ENCODE measurements around the gene KMO. TPM values are rescaled to one million over a fixed set of nuclear protein-coding genes. Genes with fewer than 3 reads are reported as not detected.

The KMO gene
- total RNA-seq, 1 experiment from 2014 or later: 0.17 TPM

DNA sequence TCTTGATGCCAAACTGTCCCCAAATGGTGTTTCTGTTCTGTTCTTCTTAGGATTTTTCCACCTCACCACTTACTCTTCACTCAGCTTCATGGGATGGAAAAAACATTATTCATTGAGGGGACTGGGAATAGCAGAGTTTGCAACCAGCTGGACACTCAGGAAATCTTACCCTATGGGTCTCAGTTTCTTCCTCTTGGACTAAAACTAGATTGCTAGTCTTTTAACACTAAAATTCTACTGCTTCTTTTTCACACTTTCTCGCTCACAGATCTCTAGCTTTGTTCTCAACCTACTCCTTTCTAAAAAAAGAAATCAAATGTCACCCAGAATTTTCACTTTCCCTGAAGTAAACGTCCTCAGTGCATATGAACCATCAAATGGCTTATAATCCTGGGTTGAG is 4.8 kb downstream of the KMO start:
- DNase-seq (ENCODE audit: low read depth): no peak

DNA sequence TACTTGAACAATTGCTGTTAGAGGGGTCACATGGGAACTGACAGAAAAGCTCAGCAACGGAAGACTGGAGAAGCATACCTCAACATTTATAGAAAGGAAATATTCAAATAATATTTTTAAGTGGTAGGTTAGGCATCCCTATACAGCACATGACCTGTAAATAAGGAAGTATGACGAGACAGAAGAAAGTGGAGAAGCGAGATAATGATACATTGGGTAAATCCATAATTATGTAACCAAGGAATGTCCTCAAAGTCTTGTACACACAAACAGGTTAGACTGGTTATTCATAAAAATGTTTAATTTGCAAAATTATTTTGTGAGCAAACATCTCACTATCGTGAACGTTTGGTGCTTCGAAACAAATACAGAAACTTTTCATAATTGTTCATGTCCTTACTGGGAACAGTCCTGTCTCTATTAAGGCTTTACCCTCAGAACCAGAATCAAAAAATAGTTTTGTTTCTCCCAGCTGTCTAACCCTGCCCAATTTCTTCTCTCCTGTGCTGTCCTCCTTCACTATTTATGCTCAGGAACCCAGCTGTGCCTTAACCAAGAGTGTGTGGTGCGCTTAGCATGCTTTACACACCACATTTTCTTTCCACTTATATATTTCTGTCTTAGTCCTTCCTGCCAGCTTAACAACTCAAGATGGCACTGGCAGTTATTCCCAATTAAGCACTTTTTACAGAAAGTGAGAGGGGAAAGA is 10.2 kb downstream of the KMO start:
- DNase-seq (ENCODE audit: low read depth): no peak

GRCh38 chr1:241548008-241548407 is 15.8 kb downstream of the KMO start:
- no peak for DNase-seq (ENCODE audit: low read depth)

GRCh38 chr1:241550318-241550717 is 18.1 kb downstream of the KMO start:
- DNase-seq (ENCODE audit: low read depth): no peak

GRCh38 chr1:241551759-241552638 is 19.8 kb downstream of the KMO start:
- no peak for DNase-seq (ENCODE audit: low read depth)

- DNase-seq (ENCODE audit: low read depth): no peak
Observed at GRCh38 chr1:241553886-241554592, 21.9 kb downstream of the KMO start.

DNA sequence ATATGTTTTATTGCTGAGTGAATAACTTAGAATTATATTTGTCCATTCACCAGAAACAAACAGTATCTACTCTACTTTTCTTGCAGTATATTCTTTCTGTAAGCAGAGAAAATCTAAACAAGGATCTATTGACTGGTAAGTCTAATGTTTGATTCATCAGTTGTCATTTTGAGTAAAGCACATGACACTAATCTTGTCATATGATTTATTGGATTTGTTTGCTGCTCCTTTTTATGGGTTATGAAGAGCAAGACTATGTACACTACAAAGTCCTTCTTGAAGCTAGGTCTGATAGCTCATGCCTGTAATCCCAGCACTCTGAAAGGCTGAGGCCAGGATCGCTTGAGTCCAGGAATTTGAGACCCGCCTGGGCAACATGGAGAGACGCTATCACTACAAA is 23.3 kb downstream of the KMO start:
- no peak for DNase-seq (ENCODE audit: low read depth)

DNA sequence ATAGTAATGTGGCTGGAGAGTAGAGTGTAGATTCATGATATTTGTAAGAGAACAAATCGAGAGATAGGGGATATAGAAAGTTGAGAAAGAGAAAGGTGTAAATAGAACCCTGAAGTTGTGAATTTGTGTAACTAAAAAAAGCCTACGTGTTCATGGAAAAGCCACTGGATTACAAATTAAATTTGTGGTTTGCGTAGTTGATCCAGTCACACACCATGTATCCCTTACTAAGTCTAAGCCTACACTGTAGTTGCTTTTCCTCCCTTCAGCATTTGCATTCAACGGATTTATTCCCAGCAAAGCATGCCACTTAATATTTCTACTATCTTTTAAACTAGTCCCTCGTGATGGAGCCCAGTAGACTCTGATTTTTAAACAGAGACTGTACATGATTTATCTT is 24.9 kb downstream of the KMO start:
- no peak for DNase-seq (ENCODE audit: low read depth)

GRCh38 chr1:241557551-241558193 is 25.5 kb downstream of the KMO start:
- no peak for DNase-seq (ENCODE audit: low read depth)

DNA sequence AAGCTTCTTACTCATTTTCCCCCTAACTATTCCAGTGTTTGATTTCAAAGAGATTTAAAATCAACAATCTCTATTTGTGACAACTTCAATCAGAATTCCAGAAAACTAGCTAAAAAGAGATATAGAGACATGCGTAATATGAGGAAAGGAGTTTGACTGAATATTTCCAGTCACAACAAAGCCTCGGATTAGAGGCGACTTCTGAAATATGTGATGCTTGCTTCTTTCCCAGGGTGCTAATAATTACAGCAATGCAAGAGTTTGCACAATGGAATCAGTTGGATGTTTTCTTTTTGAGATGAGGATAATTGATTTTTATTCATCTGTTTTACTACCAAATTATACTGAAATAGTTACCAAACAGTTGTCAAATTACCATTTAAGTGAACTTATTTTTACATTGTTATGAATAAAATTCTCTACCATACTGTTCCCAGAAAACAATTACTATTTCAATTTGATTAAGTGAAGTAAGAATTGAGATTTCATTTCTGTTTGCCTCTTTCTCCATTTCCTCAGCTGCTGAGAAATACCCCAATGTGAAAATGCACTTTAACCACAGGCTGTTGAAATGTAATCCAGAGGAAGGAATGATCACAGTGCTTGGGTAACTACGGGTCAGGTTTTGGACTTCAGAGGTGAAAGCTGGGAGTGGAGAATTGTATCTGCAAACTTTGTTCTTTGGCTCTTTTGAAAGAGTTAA is 28.1 kb downstream of the KMO start:
- no peak for DNase-seq (ENCODE audit: low read depth)

DNA sequence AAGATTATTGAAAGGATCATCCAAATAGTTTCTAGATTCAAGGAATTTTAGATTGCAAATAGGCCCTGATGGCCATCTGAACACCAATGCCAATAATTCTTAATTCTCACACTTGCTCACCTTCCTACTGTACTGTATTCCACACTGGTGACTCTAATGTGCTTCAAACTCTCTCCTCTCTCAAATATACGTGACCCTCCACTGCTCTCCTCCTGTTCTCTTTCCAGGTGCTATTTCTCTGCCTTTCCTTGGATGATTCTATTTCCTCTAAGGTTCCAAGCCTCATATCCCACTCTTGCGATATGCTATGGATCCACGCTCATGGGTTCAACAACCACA is 28.6 kb downstream of the KMO start:
- DNase-seq (ENCODE audit: low read depth): no peak

DNA sequence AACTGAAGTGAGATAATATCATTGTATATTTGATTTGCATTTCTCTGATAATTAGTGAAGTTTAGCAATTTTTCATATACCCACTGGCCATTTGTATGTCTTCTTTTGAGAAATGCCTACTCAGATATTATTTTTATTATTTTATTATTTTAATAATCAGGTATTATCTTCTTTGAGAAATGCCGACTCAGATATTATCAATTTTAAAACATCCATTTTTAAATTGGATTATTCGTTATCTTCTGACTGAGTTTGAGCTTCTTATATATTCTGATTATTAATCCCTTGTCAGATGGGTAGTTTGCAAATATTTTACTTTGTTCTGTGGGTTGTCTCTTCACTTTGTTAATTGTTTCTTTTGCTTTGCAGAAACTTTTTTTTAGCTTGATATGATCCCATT is 37.7 kb downstream of the KMO start:
- no peak for DNase-seq (ENCODE audit: low read depth)

DNA sequence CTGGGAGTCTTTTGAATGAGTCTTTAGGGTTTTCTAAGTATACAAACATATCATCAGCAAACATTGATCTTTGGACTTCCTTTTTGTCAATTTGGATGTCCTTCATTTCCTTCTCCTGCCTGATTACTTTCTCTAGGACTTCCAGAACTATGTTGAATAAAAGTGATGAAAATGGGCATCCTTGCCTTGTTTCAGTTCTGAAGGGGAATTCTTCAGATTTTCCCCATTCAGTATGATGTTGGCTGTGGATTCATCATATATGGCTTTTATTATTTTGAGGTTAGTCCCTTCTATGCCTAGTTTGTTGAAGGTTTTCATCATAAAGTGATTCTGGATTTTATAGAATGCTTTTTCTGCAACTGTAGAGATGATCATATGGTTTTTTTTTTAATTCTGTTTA is 42.0 kb downstream of the KMO start:
- DNase-seq (ENCODE audit: low read depth): no peak

DNA sequence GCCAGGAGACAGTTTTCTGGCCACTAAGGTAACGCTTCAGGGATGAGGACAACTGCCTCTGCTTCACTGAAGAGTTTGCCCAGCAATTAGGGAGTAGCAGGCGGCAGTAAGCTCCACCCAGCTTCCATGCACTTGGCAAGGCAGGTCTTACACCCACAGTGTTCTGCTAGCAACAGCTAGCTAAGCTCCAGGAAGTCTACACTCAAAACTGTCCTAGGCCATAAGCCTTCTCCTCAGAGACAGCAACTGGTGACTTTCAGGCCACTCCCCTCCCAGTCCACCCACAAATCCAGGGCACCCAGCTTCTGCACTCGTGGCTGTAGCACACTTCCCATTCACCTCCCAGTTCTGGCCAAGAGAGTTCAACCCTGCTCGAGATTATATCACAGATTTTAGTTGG is 47.3 kb downstream of the KMO start:
- DNase-seq (ENCODE audit: low read depth): no peak

DNA sequence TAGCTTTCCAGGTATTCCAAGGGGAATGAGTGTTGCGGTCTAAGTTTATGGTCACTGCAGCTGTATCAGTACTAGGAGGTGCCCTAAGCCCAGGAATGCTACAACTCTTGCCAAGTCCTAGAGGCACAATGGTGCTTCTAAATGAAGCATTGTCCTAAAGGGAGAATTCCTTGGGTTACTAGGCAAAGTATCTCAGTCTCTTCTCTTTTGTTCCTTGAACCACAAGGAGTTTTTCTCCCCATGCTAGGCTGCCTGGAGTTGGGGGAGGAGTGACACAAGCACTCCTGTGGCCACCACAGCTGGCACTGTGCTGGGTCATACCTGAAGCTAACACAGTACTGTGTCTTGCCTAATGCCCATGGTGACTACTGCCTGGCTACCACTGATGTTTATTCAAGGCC is 50.7 kb downstream of the KMO start:
- no peak for DNase-seq (ENCODE audit: low read depth)

DNA sequence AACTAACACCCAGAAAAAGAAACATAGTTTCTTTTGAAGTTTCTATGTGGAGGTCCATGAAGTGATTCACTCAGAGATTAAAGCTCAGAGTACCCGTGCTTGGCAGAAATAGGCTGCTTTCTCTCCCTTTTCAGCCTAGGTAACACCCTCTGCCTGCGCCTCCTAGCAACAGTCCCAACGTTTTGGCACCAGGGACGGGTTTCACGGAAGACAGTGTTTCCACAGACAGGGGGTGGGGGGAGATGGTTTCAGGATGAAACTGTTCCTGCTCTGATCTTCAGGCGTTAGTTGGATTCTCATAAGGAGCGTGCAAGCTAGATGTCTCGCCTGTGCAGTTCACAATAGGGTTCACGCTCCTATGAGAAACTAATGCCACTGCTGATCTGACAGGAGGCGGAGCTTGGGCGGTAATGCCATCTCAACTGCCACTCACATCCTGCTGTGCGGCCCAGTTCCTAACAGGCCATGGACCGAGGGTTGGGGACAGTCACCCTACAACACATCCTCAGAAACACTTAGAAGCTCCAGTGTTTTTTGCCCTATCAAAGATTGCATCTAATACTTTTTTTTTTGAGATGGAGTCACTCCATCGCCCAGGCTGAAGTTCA is 54.8 kb downstream of the KMO start:
- DNase-seq (ENCODE audit: low read depth): no peak

GRCh38 chr1:241589521-241589920 is 57.3 kb downstream of the KMO start:
- DNase-seq (ENCODE audit: low read depth): no peak

DNA sequence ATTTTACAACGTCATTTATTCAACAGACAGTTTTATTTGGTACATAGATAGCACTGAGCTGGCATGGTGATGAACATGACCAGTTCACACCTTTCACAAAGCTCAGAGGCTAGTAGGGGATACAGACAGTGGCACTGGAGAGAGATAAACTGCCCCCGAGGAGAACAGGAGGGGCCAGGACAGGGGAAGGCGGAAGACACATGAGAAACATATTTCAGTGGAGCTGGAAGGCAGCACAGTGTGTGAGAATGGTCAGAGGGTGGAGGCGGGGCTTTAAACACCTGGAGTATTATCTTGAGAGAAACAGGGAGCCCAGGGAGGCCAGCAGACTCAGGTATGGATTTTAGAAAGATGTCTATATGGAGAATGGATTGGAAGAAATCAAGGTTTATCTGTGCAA is 58.5 kb downstream of the KMO start:
- DNase-seq (ENCODE audit: low read depth): no peak

- DNase-seq (ENCODE audit: low read depth): peak; percentile 83
Observed at GRCh38 chr1:241591317-241591716, 59.1 kb downstream of the KMO start.

GRCh38 chr1:241591736-241592135 is 59.6 kb downstream of the KMO start:
- no peak for DNase-seq (ENCODE audit: low read depth)

- peak; percentile 78 for DNase-seq (ENCODE audit: low read depth)
Observed at GRCh38 chr1:241592273-241592958, 60.2 kb downstream of the KMO start.
